ENCODE data around the gene TNK2.
"Not testable (repeated sequence)": the region's sequence is repeated elsewhere in the genome, so short reads cannot be mapped to it uniquely, and the experiment has no call there.

GRCh38 chr3:195950164-195950563 is 41.8 kb upstream of the TNK2 start:
- TF ChIP-seq CEBPB (IDR thresholded peaks at IDR 0.05); ZNF302 (CRISPR knock-in tag; IDR thresholded peaks at IDR 0.05); CTCF (IDR thresholded peaks at IDR 0.05); REST (IDR thresholded peaks at IDR 0.05); RCOR1 (IDR thresholded peaks at IDR 0.05; ENCODE audit: low read depth, low read length); JUN (IDR thresholded peaks at IDR 0.05); JUNB (IDR thresholded peaks at IDR 0.05); MAZ (IDR thresholded peaks at IDR 0.05; ENCODE audit: borderline replicate concordance, low read depth, low read length); RFX5 (IDR thresholded peaks at IDR 0.05); EP300 (IDR thresholded peaks at IDR 0.05); FOSL2 (IDR thresholded peaks at IDR 0.05); FOSL2 (CRISPR knock-in tag; IDR thresholded peaks at IDR 0.05): not testable (repeated sequence)
